PC-3 (cell line): ENCODE data around the gene LOXL4. TPM values are rescaled to one million over a fixed set of nuclear protein-coding genes. Genes with fewer than 3 reads are reported as not detected.

Experiments used
- ATAC-seq: fragments of 200-7000 bp; cut with Tn5 transposase; 2 replicates; pipeline ENCODE4 v1.9.1; 2020; ENCODE audit warnings: mild to moderate bottlenecking, moderate library complexity
- BruUV-seq: library from RNA; stranded (reverse); fragments of 400-500 nt; replicated peaks from 2 replicates; lab custom pipeline; 2021; lab: Mats Ljungman, UMichigan
- CTCF ChIA-PET: fragments of 300-600 bp; sonication (Branson Sonifier 250); formaldehyde crosslinking; loops from one replicate; lab custom pipeline; 2022; ENCODE audit warnings: antibody characterized with exemption; lab: Charles Lee
- POLR2A ChIA-PET: fragments of 300-600 bp; sonication (Branson Sonifier 250); formaldehyde crosslinking; loops from one replicate; lab custom pipeline; 2022; ENCODE audit warnings: antibody characterized with exemption; ENCODE audit not compliant: unreplicated experiment; lab: Charles Lee
- DNase-seq: peaks from one replicate; pipeline ENCODE4 v3.0.0-alpha.2; 2015
- H2AFZ ChIP-seq: fragments of 300-600 bp; sonication (generic); 2 replicates; pipeline ENCODE4 v1.6.0; 2016; ENCODE audit warnings: antibody characterized with exemption, low read length
- H3F3A ChIP-seq: fragments of 300-600 bp; sonication (generic); one replicate; pipeline ENCODE4 v1.6.0; 2017; ENCODE audit warnings: antibody characterized with exemption, low read length, control low read depth, mild to moderate bottlenecking; ENCODE audit not compliant: unreplicated experiment
- H3K27ac ChIP-seq: fragments of 300-600 bp; sonication (generic); 2 replicates; pipeline ENCODE4 v1.5.1; 2016; ENCODE audit warnings: mild to moderate bottlenecking, low read length
- H3K27me3 ChIP-seq: fragments of 300-600 bp; sonication (generic); 2 replicates; pipeline ENCODE4 v1.6.1; 2016; ENCODE audit warnings: low read length, mixed read lengths
- H3K36me3 ChIP-seq: fragments of 300-600 bp; sonication (generic); 2 replicates; pipeline ENCODE4 v1.6.1; 2016; ENCODE audit warnings: low read depth, mixed run types, low read length, mixed read lengths
- H3K4me1 ChIP-seq: fragments of 300-600 bp; sonication (generic); 2 replicates; pipeline ENCODE4 v1.5.1; 2016; ENCODE audit warnings: low read length; ENCODE audit not compliant: insufficient read depth
- H3K4me2 ChIP-seq: fragments of 300-600 bp; sonication (generic); 2 replicates; pipeline ENCODE4 v1.6.0; 2016; ENCODE audit warnings: low read length
- H3K4me3 ChIP-seq: fragments of 300-600 bp; sonication (generic); 2 replicates; pipeline ENCODE4 v1.5.1; 2016; ENCODE audit warnings: mild to moderate bottlenecking, low read length, mixed read lengths
- H3K79me2 ChIP-seq: fragments of 300-600 bp; sonication (generic); 2 replicates; pipeline ENCODE4 v1.6.1; 2017; ENCODE audit warnings: low read length, mixed read lengths
- H3K9ac ChIP-seq: fragments of 300-600 bp; sonication (generic); 2 replicates; pipeline ENCODE4 v1.6.0; 2016; ENCODE audit warnings: mild to moderate bottlenecking, low read length
- H3K9me2 ChIP-seq: fragments of 300-600 bp; sonication (generic); replicated peaks from 2 replicates; pipeline ENCODE4 v1.6.1; 2016; ENCODE audit warnings: mixed run types, low read length, mixed read lengths
- H3K9me3 ChIP-seq: fragments of 300-600 bp; sonication (generic); 2 replicates; pipeline ENCODE4 v1.6.1; 2016; ENCODE audit warnings: low read length, mixed read lengths
- H4K20me1 ChIP-seq: fragments of 300-600 bp; sonication (generic); 2 replicates; pipeline ENCODE4 v1.6.1; 2016; ENCODE audit warnings: low read length, mixed read lengths
- CTCF ChIP-seq: fragments of 300-600 bp; sonication (generic); conservative IDR thresholded peaks from 2 replicates; pipeline ENCODE4 v1.5.1; 2017; ENCODE audit warnings: antibody characterized with exemption, low read depth, mild to moderate bottlenecking, low read length
- EZH2 ChIP-seq: fragments of 300-600 bp; sonication (generic); IDR thresholded peaks from one replicate; pipeline ENCODE4 v1.6.1; 2017; ENCODE audit warnings: antibody characterized with exemption, mild to moderate bottlenecking, low read length; ENCODE audit not compliant: unreplicated experiment
- EZH2phosphoT487 ChIP-seq: fragments of 300-600 bp; sonication (generic); IDR thresholded peaks from 2 replicates; pipeline ENCODE4 v1.6.1; 2018; ENCODE audit warnings: mild to moderate bottlenecking, antibody characterized with exemption, low read length, borderline replicate concordance
- intact Hi-C: fragments of 100-400 bp; cut with micrococcal nuclease; formaldehyde crosslinking; loops from 2 replicates; pipeline ENCODE4 v1.9.0; 2023
- total RNA-seq: library from RNA; depleted of rRNA; stranded (reverse); fragments of >200 nt; gene quantifications from 2 replicates; pipeline ENCODE4 v1.2.3, GENCODE V29; 2014

Gene LOXL4
- total RNA-seq, 1 experiment from 2014 or later = 8.2 TPM

GRCh38 chr10:98252464-98252863 is 15.5 kb downstream of the LOXL4 start:
- ATAC-seq (no peak), DNase-seq (no peak)
- Histone ChIP-seq H3K79me2 (no peaks in the 10 kb centered on the region), H3K9ac (no peak overlapping the region), H4K20me1 (no peaks in the 10 kb centered on the region), H3K27me3 (no peaks in the 10 kb centered on the region), H3K4me3 (no peak overlapping the region), H3K9me2 (no peaks in the 10 kb centered on the region), H2AFZ (no peak overlapping the region), H3K27ac (no peak overlapping the region), H3K4me2 (no peak overlapping the region), H3K4me1 (no peaks in the 10 kb centered on the region), H3K9me3 (no peaks in the 10 kb centered on the region), H3K36me3 (peaks cover 5% of the 10 kb centered on the region; the same call in 1 of the 2 replicates), H3F3A (no peaks in the 10 kb centered on the region)
- ChIA-PET POLR2A (no interaction called here), CTCF (no interaction called here)
- TF ChIP-seq CTCF (no peak), EZH2phosphoT487 (no peak), EZH2 (no peak)
- BruUV-seq = no TSS peak
- intact Hi-C loops = no loop called here

GRCh38 chr10:98251399-98251798 is 16.6 kb downstream of the LOXL4 start:
- H3K4me3 ChIP-seq = no peak overlapping the region
- H3K36me3 ChIP-seq = peaks cover 5% of the 10 kb centered on the region; the same call in 1 of the 2 replicates
- H3K4me2 ChIP-seq = no peak overlapping the region
- BruUV-seq = no TSS peak
- H3K4me1 ChIP-seq = no peaks in the 10 kb centered on the region
- no peaks in the 10 kb centered on the region for H3K9me3 ChIP-seq
- H3K9ac ChIP-seq = no peak overlapping the region
- DNase-seq = no peak
- no peaks in the 10 kb centered on the region for H3F3A ChIP-seq
- no peak for ATAC-seq
- no peak overlapping the region for H2AFZ ChIP-seq
- intact Hi-C loops = no loop called here
- H3K27ac ChIP-seq = no peak overlapping the region
- ChIA-PET CTCF (no interaction called here), POLR2A (no interaction called here)
- no peaks in the 10 kb centered on the region for H4K20me1 ChIP-seq
- H3K9me2 ChIP-seq = no peaks in the 10 kb centered on the region
- H3K79me2 ChIP-seq = no peaks in the 10 kb centered on the region
- TF ChIP-seq EZH2 (no peak), EZH2phosphoT487 (no peak), CTCF (no peak)
- H3K27me3 ChIP-seq = no peaks in the 10 kb centered on the region

GRCh38 chr10:98249134-98249533 is 18.9 kb downstream of the LOXL4 start:
- no peaks in the 10 kb centered on the region for H3K79me2 ChIP-seq
- no peak overlapping the region for H3K9ac ChIP-seq
- no peak for DNase-seq
- intact Hi-C loops = no loop called here
- no peaks in the 10 kb centered on the region for H3F3A ChIP-seq
- TF ChIP-seq CTCF (no peak), EZH2 (no peak), EZH2phosphoT487 (no peak)
- H3K4me3 ChIP-seq = no peak overlapping the region
- no peaks in the 10 kb centered on the region for H4K20me1 ChIP-seq
- H3K9me2 ChIP-seq = no peaks in the 10 kb centered on the region
- H3K27ac ChIP-seq = no peak overlapping the region
- BruUV-seq = no TSS peak
- H3K4me2 ChIP-seq = no peak overlapping the region
- H3K36me3 ChIP-seq = peaks cover 9% of the 10 kb centered on the region; the same call in 1 of the 2 replicates
- no peaks in the 10 kb centered on the region for H3K4me1 ChIP-seq
- H2AFZ ChIP-seq = no peak overlapping the region
- ChIA-PET CTCF (no interaction called here), POLR2A (no interaction called here)
- H3K9me3 ChIP-seq = no peaks in the 10 kb centered on the region
- ATAC-seq = no peak
- no peaks in the 10 kb centered on the region for H3K27me3 ChIP-seq
